ENCODE measurements around the gene PPIP5K2.

The PPIP5K2 gene

GRCh38 chr5:103127292-103127817, 7.3 kb downstream of the PPIP5K2 start:
- TF ChIP-seq CTCF (IDR thresholded peaks at IDR 0.05; ENCODE audit: poor library complexity, severe bottlenecking), result no peak

GRCh38 chr5:103128202-103128601, 8.1 kb downstream of the PPIP5K2 start:
- DNase-seq (ENCODE audit: low spot score), result no peak
- no peak for TF ChIP-seq CTCF (IDR thresholded peaks at IDR 0.05; ENCODE audit: poor library complexity, severe bottlenecking)
- H3K9me3 ChIP-seq (ENCODE audit: severe bottlenecking), result no peaks in the 10 kb centered on the region
- no peak overlapping the region for H3K27ac ChIP-seq (ENCODE audit: poor library complexity, severe bottlenecking)
- H3K27me3 ChIP-seq (ENCODE audit: insufficient read depth, poor library complexity, severe bottlenecking), result no peaks in the 10 kb centered on the region
- no peak for ATAC-seq (ENCODE audit: low read depth)
- H3K4me3 ChIP-seq (ENCODE audit: severe bottlenecking), result no peak overlapping the region
- H3K36me3 ChIP-seq (ENCODE audit: low read depth), result peaks cover 12% of the 10 kb centered on the region
- H3K4me1 ChIP-seq (ENCODE audit: insufficient read depth, poor library complexity, severe bottlenecking), result no peaks in the 10 kb centered on the region

More at GRCh38 chr5:103127292-103127817, 7.3 kb downstream of the PPIP5K2 start:
- no peak for DNase-seq (ENCODE audit: low spot score)
- no peaks in the 10 kb centered on the region for H3K4me1 ChIP-seq (ENCODE audit: insufficient read depth, poor library complexity, severe bottlenecking)
- ATAC-seq (ENCODE audit: low read depth), result no peak
- no peak overlapping the region for H3K27ac ChIP-seq (ENCODE audit: poor library complexity, severe bottlenecking)
- H3K9me3 ChIP-seq (ENCODE audit: severe bottlenecking), result no peaks in the 10 kb centered on the region
- H3K27me3 ChIP-seq (ENCODE audit: insufficient read depth, poor library complexity, severe bottlenecking), result no peaks in the 10 kb centered on the region
- H3K36me3 ChIP-seq (ENCODE audit: low read depth), result peaks cover 11% of the 10 kb centered on the region
- H3K4me3 ChIP-seq (ENCODE audit: severe bottlenecking), result no peak overlapping the region

- no peaks in the 10 kb centered on the region for H3K4me1 ChIP-seq (ENCODE audit: insufficient read depth, poor library complexity, severe bottlenecking)
- no peak for TF ChIP-seq CTCF (IDR thresholded peaks at IDR 0.05; ENCODE audit: poor library complexity, severe bottlenecking)
- peaks cover 28% of the 10 kb centered on the region for H3K36me3 ChIP-seq (ENCODE audit: low read depth)
- H3K9me3 ChIP-seq (ENCODE audit: severe bottlenecking), result no peaks in the 10 kb centered on the region
- ATAC-seq (ENCODE audit: low read depth) (no peak), DNase-seq (ENCODE audit: low spot score) (no peak)
- no peaks in the 10 kb centered on the region for H3K27me3 ChIP-seq (ENCODE audit: insufficient read depth, poor library complexity, severe bottlenecking)
- H3K27ac ChIP-seq (ENCODE audit: poor library complexity, severe bottlenecking), result no peak overlapping the region
- H3K4me3 ChIP-seq (ENCODE audit: severe bottlenecking), result no peak overlapping the region
Measured at GRCh38 chr5:103132684-103133083, 12.6 kb downstream of the PPIP5K2 start.

GRCh38 chr5:103133231-103133630, 13.1 kb downstream of the PPIP5K2 start:
- no peak for DNase-seq (ENCODE audit: low spot score)
- Histone ChIP-seq H3K4me1 (ENCODE audit: insufficient read depth, poor library complexity, severe bottlenecking) (no peaks in the 10 kb centered on the region), H3K27me3 (ENCODE audit: insufficient read depth, poor library complexity, severe bottlenecking) (no peaks in the 10 kb centered on the region), H3K27ac (ENCODE audit: poor library complexity, severe bottlenecking) (no peak overlapping the region), H3K36me3 (ENCODE audit: low read depth) (peaks cover 30% of the 10 kb centered on the region), H3K4me3 (ENCODE audit: severe bottlenecking) (no peak overlapping the region), H3K9me3 (ENCODE audit: severe bottlenecking) (no peaks in the 10 kb centered on the region)
- TF ChIP-seq CTCF (IDR thresholded peaks at IDR 0.05; ENCODE audit: poor library complexity, severe bottlenecking), result no peak
- no peak for ATAC-seq (ENCODE audit: low read depth)

DNA sequence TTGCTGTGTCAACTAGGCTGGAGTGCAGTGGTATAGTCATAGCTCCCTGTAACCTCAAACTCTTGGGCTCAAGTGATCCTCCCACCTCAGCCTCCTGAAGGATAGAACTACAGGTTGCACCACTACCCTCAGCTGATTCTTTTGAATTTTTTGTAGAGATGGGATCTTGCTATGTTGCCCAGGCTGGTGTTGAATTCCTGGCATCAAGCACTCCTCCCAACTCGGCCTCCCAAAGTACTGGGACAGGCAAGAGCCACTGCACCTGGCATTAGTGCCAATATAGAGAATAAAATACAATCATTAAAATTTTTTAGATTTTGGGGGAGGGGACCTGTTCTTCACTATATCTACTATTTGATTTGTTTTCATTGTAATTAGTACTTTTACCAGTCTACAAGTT, 15.4 kb downstream of the PPIP5K2 start:
- DNase-seq (ENCODE audit: low spot score) (no peak), ATAC-seq (ENCODE audit: low read depth) (no peak)
- Histone ChIP-seq H3K4me3 (ENCODE audit: severe bottlenecking) (no peak overlapping the region), H3K36me3 (ENCODE audit: low read depth) (peaks cover 33% of the 10 kb centered on the region), H3K27ac (ENCODE audit: poor library complexity, severe bottlenecking) (no peak overlapping the region), H3K4me1 (ENCODE audit: insufficient read depth, poor library complexity, severe bottlenecking) (no peaks in the 10 kb centered on the region), H3K9me3 (ENCODE audit: severe bottlenecking) (no peaks in the 10 kb centered on the region), H3K27me3 (ENCODE audit: insufficient read depth, poor library complexity, severe bottlenecking) (no peaks in the 10 kb centered on the region)
- no peak for TF ChIP-seq CTCF (IDR thresholded peaks at IDR 0.05; ENCODE audit: poor library complexity, severe bottlenecking)

All from RWPE2 (cell line).